Measurements from ENCODE around the gene ERCC8. TPM values are rescaled to one million over a fixed set of nuclear protein-coding genes. Genes with fewer than 3 reads are reported as not detected.
"Not testable (repeated sequence)": the region's sequence is repeated elsewhere in the genome, so short reads cannot be mapped to it uniquely, and the experiment has no call there.

Gene ERCC8
- total and polyA plus RNA-seq, 9 donors = 10.4 to 21.9 (median 13.8) TPM

- no peak overlapping the region for H3K4me3 ChIP-seq (ENCODE audit: low read length)
- WGBS (ENCODE audit: insufficient coverage) = 72% methylated on average over 4 of the region's 5 CpGs
- H3K27me3 ChIP-seq (ENCODE audit: control insufficient read depth, insufficient read depth, low read length) = no peaks in the 10 kb centered on the region
- no peak overlapping the region for H3K27ac ChIP-seq (ENCODE audit: low read length)
- DNase-seq = no peak
- no peaks in the 10 kb centered on the region for H3K4me1 ChIP-seq (ENCODE audit: control insufficient read depth, insufficient read depth, low read length)
- H3K36me3 ChIP-seq (ENCODE audit: control insufficient read depth, insufficient read depth, low read length) = no peaks in the 10 kb centered on the region
- peaks cover 5% of the 10 kb centered on the region for H3K9me3 ChIP-seq (replicated peaks; ENCODE audit: control insufficient read depth, low read depth, low read length)
These were observed 58.7 kb downstream of the ERCC8 start for GRCh38 chr5:60886158-60886557.

GRCh38 chr5:60883229-60883628 is 61.6 kb downstream of the ERCC8 start:
- Histone ChIP-seq H3K9me3 (replicated peaks; ENCODE audit: control insufficient read depth, low read depth, low read length) (peaks cover 9% of the 10 kb centered on the region), H3K4me3 (ENCODE audit: low read length) (no peak overlapping the region), H3K4me1 (ENCODE audit: control insufficient read depth, insufficient read depth, low read length) (no peaks in the 10 kb centered on the region), H3K36me3 (ENCODE audit: control insufficient read depth, insufficient read depth, low read length) (no peaks in the 10 kb centered on the region), H3K27ac (ENCODE audit: low read length) (no peak overlapping the region), H3K27me3 (ENCODE audit: control insufficient read depth, insufficient read depth, low read length) (no peaks in the 10 kb centered on the region)
- no peak for DNase-seq

DNA sequence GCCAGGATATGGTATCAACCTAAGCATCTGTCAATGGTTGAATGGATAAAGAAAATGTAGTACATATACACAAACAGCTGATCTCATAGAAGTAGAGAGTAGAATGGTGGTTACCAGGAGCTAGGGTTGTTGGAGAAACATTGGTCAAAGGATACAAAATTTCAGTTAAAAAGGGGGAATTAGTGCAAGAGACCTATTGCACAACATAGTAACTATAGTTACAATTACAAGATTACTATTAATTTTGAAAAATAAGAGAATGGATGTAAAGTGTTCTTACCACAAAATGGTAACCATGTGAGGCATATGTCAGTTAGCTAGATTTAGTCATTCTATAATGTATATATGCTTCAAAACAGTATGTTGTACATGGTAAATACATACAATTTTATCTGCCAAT is 72.0 kb downstream of the ERCC8 start:
- no peak overlapping the region for H3K27ac ChIP-seq (ENCODE audit: low read length)
- H3K9me3 ChIP-seq (replicated peaks; ENCODE audit: control insufficient read depth, low read depth, low read length) = peaks cover 8% of the 10 kb centered on the region
- H3K4me1 ChIP-seq (ENCODE audit: control insufficient read depth, insufficient read depth, low read length) = no peaks in the 10 kb centered on the region
- no peaks in the 10 kb centered on the region for H3K36me3 ChIP-seq (ENCODE audit: control insufficient read depth, insufficient read depth, low read length)
- H3K27me3 ChIP-seq (ENCODE audit: control insufficient read depth, insufficient read depth, low read length) = no peaks in the 10 kb centered on the region
- no peak for DNase-seq
- no peak overlapping the region for H3K4me3 ChIP-seq (ENCODE audit: low read length)

DNA sequence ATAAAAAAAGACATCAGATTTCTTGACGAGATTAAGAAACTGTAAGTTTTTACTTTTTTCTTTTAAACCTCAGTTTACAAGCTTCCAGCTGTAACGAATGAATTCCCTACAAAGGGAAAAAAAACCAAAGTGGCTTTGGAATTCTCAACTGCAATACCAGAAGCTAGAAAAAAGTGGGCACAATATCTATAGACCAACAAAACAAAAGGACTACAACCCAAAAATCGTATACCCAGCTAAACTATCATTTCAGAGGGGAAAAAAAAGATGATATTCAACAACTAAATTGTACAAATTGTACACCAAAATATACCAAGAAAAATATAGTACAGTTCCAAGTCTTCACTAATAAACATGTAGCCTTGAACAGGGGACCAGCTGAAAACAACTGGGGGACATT is 74.0 kb downstream of the ERCC8 start:
- no peak for DNase-seq
- WGBS (ENCODE audit: insufficient coverage) = no CpG with 5 or more reads among the region's 3 CpGs
- Histone ChIP-seq H3K27ac (ENCODE audit: low read length) (no peak overlapping the region), H3K9me3 (replicated peaks; ENCODE audit: control insufficient read depth, low read depth, low read length) (peaks cover 8% of the 10 kb centered on the region), H3K27me3 (ENCODE audit: control insufficient read depth, insufficient read depth, low read length) (no peaks in the 10 kb centered on the region), H3K36me3 (ENCODE audit: control insufficient read depth, insufficient read depth, low read length) (no peaks in the 10 kb centered on the region), H3K4me1 (ENCODE audit: control insufficient read depth, insufficient read depth, low read length) (no peaks in the 10 kb centered on the region), H3K4me3 (ENCODE audit: low read length) (no peak overlapping the region)

DNA sequence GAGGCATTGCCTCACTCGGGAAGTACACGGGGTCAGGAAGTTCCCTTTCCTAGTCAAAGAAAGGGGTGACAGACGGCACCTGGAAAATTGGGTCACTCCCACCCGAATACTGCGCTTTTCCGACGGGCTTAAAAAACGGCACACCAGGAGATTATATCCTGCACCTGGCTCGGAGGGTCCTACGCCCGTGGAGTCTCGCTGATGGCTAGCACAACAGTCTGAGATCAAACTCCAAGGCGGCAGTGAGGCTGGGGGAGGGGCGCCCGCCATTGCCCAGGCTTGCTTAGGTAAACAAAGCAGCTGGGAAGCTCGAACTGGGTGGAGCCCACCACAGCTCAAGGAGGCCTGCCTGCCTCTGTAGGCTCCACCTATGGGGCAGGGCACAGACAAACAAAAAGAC is 84.3 kb downstream of the ERCC8 start:
- not testable (repeated sequence) for H3K36me3 ChIP-seq (ENCODE audit: control insufficient read depth, insufficient read depth, low read length); H3K27ac ChIP-seq (ENCODE audit: low read length); H3K27me3 ChIP-seq (ENCODE audit: control insufficient read depth, insufficient read depth, low read length); DNase-seq; H3K9me3 ChIP-seq (replicated peaks; ENCODE audit: control insufficient read depth, low read depth, low read length); H3K4me3 ChIP-seq (ENCODE audit: low read length); H3K4me1 ChIP-seq (ENCODE audit: control insufficient read depth, insufficient read depth, low read length)
- 88% methylated on average over 6 of the region's 16 CpGs for WGBS (ENCODE audit: insufficient coverage)

DNA sequence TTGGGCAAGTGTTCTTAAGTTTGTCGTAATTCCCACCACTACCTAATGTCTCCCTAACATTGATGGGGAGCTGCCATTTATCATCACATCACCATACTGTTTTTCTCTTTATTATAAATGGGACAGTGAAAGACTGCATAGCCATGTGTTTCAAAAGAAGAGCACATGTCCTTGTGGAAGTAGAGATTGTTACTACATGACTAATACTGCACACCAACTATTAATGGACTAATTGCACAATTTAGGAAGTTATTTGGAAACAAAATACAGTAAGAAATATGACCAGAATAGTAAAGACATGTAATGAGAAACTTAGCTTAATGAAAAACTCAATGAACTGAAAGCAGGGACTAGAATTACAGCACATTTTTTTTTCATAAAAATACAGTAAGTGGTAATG is 88.8 kb downstream of the ERCC8 start:
- no peak for DNase-seq
- peaks cover 4% of the 10 kb centered on the region for H3K9me3 ChIP-seq (replicated peaks; ENCODE audit: control insufficient read depth, low read depth, low read length)
- H3K27me3 ChIP-seq (ENCODE audit: control insufficient read depth, insufficient read depth, low read length) = no peaks in the 10 kb centered on the region
- no peak overlapping the region for H3K27ac ChIP-seq (ENCODE audit: low read length)
- H3K36me3 ChIP-seq (ENCODE audit: control insufficient read depth, insufficient read depth, low read length) = no peaks in the 10 kb centered on the region
- no CpG with 5 or more reads among the region's 1 CpG for WGBS (ENCODE audit: insufficient coverage)
- no peaks in the 10 kb centered on the region for H3K4me1 ChIP-seq (ENCODE audit: control insufficient read depth, insufficient read depth, low read length)
- H3K4me3 ChIP-seq (ENCODE audit: low read length) = no peak overlapping the region

DNA sequence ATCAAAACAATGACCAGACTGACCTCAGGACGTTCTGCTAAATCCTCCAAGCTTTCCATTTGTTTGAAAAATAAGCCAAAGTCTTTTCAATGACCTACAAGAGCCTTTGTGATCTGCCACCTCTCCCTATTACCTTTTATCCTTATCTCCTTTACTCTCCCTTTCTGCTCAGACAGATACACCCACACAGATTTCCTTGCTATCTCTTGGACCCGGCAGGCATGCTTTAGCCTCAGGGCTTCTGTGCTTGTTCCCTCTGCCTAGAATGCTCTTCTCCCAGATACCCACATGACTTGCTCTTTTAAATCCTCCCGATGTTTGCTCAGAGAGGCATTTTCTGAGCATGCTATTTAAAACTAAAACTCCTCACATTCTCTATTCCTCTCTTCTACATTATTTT is 91.9 kb downstream of the ERCC8 start:
- no peaks in the 10 kb centered on the region for H3K4me1 ChIP-seq (ENCODE audit: control insufficient read depth, insufficient read depth, low read length)
- H3K4me3 ChIP-seq (ENCODE audit: low read length) = no peak overlapping the region
- H3K27ac ChIP-seq (ENCODE audit: low read length) = no peak overlapping the region
- DNase-seq = no peak
- no peaks in the 10 kb centered on the region for H3K27me3 ChIP-seq (ENCODE audit: control insufficient read depth, insufficient read depth, low read length)
- H3K36me3 ChIP-seq (ENCODE audit: control insufficient read depth, insufficient read depth, low read length) = no peaks in the 10 kb centered on the region
- WGBS (ENCODE audit: insufficient coverage) = 40% methylated on average over 3 of the region's 3 CpGs
- peaks cover 4% of the 10 kb centered on the region for H3K9me3 ChIP-seq (replicated peaks; ENCODE audit: control insufficient read depth, low read depth, low read length)

GRCh38 chr5:60852317-60852716 is 92.6 kb downstream of the ERCC8 start:
- Histone ChIP-seq H3K9me3 (replicated peaks; ENCODE audit: control insufficient read depth, low read depth, low read length) (no peaks in the 10 kb centered on the region), H3K4me3 (ENCODE audit: low read length) (no peak overlapping the region), H3K27me3 (ENCODE audit: control insufficient read depth, insufficient read depth, low read length) (peaks cover 2% of the 10 kb centered on the region), H3K4me1 (ENCODE audit: control insufficient read depth, insufficient read depth, low read length) (no peaks in the 10 kb centered on the region), H3K27ac (ENCODE audit: low read length) (no peak overlapping the region), H3K36me3 (ENCODE audit: control insufficient read depth, insufficient read depth, low read length) (no peaks in the 10 kb centered on the region)
- DNase-seq = no peak
- WGBS (ENCODE audit: insufficient coverage) = 80% methylated on average over 1 of the region's 2 CpGs

DNA sequence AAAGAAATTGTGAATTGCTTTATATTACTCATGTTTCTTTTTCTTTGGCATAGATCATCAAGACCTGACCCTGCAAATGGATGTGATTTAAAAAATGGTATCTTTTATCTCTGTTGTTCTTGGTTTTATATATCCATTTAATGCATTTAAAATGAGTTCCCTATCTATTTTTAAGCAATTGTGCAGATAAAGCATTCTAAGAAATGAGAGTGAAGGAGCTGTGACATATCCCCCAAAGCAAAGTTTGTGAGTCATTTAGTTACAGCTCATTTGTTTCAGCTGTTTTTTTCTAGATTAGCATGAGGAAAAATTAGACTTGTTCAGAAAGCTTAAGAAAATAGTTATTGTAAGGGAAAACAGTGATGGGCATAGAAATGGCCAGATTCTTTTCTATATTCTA is 93.2 kb downstream of the ERCC8 start:
- Histone ChIP-seq H3K36me3 (ENCODE audit: control insufficient read depth, insufficient read depth, low read length) (no peaks in the 10 kb centered on the region), H3K27ac (ENCODE audit: low read length) (no peak overlapping the region), H3K4me3 (ENCODE audit: low read length) (no peak overlapping the region), H3K27me3 (ENCODE audit: control insufficient read depth, insufficient read depth, low read length) (peaks cover 3% of the 10 kb centered on the region), H3K9me3 (replicated peaks; ENCODE audit: control insufficient read depth, low read depth, low read length) (no peaks in the 10 kb centered on the region), H3K4me1 (ENCODE audit: control insufficient read depth, insufficient read depth, low read length) (no peaks in the 10 kb centered on the region)
- no peak for DNase-seq

- Histone ChIP-seq H3K9me3 (replicated peaks; ENCODE audit: control insufficient read depth, low read depth, low read length) (no peaks in the 10 kb centered on the region), H3K4me3 (ENCODE audit: low read length) (no peak overlapping the region), H3K27me3 (ENCODE audit: control insufficient read depth, insufficient read depth, low read length) (peaks cover 43% of the 10 kb centered on the region), H3K36me3 (ENCODE audit: control insufficient read depth, insufficient read depth, low read length) (no peaks in the 10 kb centered on the region), H3K27ac (ENCODE audit: low read length) (no peak overlapping the region), H3K4me1 (ENCODE audit: control insufficient read depth, insufficient read depth, low read length) (peaks cover 11% of the 10 kb centered on the region)
- no peak for DNase-seq
- 88% methylated on average over 1 of the region's 1 CpG for WGBS (ENCODE audit: insufficient coverage)
These were observed 98.6 kb downstream of the ERCC8 start for GRCh38 chr5:60846298-60846697.

All from muscle of leg (tissue), 11 donors.